GM18507 (cell line): Measurements from ENCODE around the gene CCDC7.
"Not testable (repeated sequence)": the region's sequence is repeated elsewhere in the genome, so short reads cannot be mapped to it uniquely, and the experiment has no call there.

ENCODE experiments used
- DNase-seq: peaks from one replicate; pipeline ENCODE4 v3.0.0; 2011; ENCODE audit warnings: low read depth; ENCODE audit not compliant: insufficient read length; ENCODE audit errors: extremely low spot score
- FAIRE-seq: peaks from 2 replicates; lab custom pipeline; 2011; peaks lifted over from hg19 to GRCh38; lab: Jason Lieb, UNC

CCDC7 gene

GRCh38 chr10:32445740-32446535 is at the start of gene CCDC7:
Gene CCDC7 (plus strand): TSS chr10:32446140. CDS start chr10:32451643, 5,503 bp downstream.
- DNase-seq = peak; percentile 70
- peak; percentile 99 for FAIRE-seq

GRCh38 chr10:32397163-32397562 is 48.8 kb upstream of the CCDC7 start:
- FAIRE-seq, DNase-seq: not testable (repeated sequence)

GRCh38 chr10:32399720-32400119 is 46.2 kb upstream of the CCDC7 start:
- not testable (repeated sequence) for FAIRE-seq

GRCh38 chr10:32400961-32401360 is 45.0 kb upstream of the CCDC7 start:
- FAIRE-seq = no peak
- no peak for DNase-seq

More at GRCh38 chr10:32399720-32400119, 46.2 kb upstream of the CCDC7 start:
- DNase-seq = not testable (repeated sequence)

- FAIRE-seq (no peak), DNase-seq (no peak)
Observed at GRCh38 chr10:32402499-32402898, 43.4 kb upstream of the CCDC7 start.

GRCh38 chr10:32403091-32403490 is 42.8 kb upstream of the CCDC7 start:
- DNase-seq (no peak), FAIRE-seq (no peak)

- no peak for FAIRE-seq
- no peak for DNase-seq
Observed at GRCh38 chr10:32408690-32409089, 37.2 kb upstream of the CCDC7 start.

GRCh38 chr10:32409741-32410140 is 36.2 kb upstream of the CCDC7 start:
- no peak for DNase-seq
- no peak for FAIRE-seq

- FAIRE-seq (no peak), DNase-seq (no peak)
Observed at GRCh38 chr10:32410569-32410968, 35.4 kb upstream of the CCDC7 start.

GRCh38 chr10:32411797-32412498 is 34.0 kb upstream of the CCDC7 start:
- FAIRE-seq (no peak), DNase-seq (no peak)

GRCh38 chr10:32412499-32412853 is 33.5 kb upstream of the CCDC7 start:
- DNase-seq (no peak), FAIRE-seq (no peak)

GRCh38 chr10:32413513-32413912 is 32.4 kb upstream of the CCDC7 start:
- DNase-seq (no peak), FAIRE-seq (no peak)

- DNase-seq = no peak
- FAIRE-seq = no peak
Observed at GRCh38 chr10:32415361-32415760, 30.6 kb upstream of the CCDC7 start.

GRCh38 chr10:32417911-32418547 is 27.9 kb upstream of the CCDC7 start:
- FAIRE-seq (no peak), DNase-seq (no peak)

GRCh38 chr10:32418572-32418971 is 27.4 kb upstream of the CCDC7 start:
- DNase-seq = no peak
- FAIRE-seq = no peak

- DNase-seq = no peak
- FAIRE-seq = no peak
Observed at GRCh38 chr10:32419615-32420014, 26.3 kb upstream of the CCDC7 start.

- FAIRE-seq = no peak
- DNase-seq = no peak
Observed at GRCh38 chr10:32426186-32426585, 19.8 kb upstream of the CCDC7 start.

- no peak for FAIRE-seq
- DNase-seq = no peak
Observed at GRCh38 chr10:32433542-32433941, 12.4 kb upstream of the CCDC7 start.

- no peak for DNase-seq
- FAIRE-seq = no peak
Observed at GRCh38 chr10:32436215-32436614, 9.7 kb upstream of the CCDC7 start.

- FAIRE-seq (peak; percentile 18), DNase-seq (no peak)
Observed at GRCh38 chr10:32437334-32437733, 8.6 kb upstream of the CCDC7 start.
